HCT116 (cell line): Measurements from ENCODE around the gene SFT2D2.

Source experiments
- POLR2A ChIP-seq: IDR thresholded peaks from 2 replicates; pipeline ENCODE4 v1.7.0; 2011; ENCODE audit warnings: borderline replicate concordance; ENCODE audit not compliant: insufficient read depth, insufficient read length; ENCODE audit errors: extremely low read depth
- SP1 ChIP-seq: IDR thresholded peaks from 2 replicates; pipeline ENCODE4 v1.6.1; 2012; ENCODE audit warnings: low read depth

GRCh38 chr1:168190403-168190802 is 35.4 kb upstream of the SFT2D2 start:
- TF ChIP-seq SP1 (no peak), POLR2A (no peak)
